HuH-7 (cell line): ENCODE measurements around the gene RRAS2.

Source experiments
- DNase-seq: peaks from one replicate; pipeline ENCODE4 v3.0.0; 2011; ENCODE audit warnings: low spot score

RRAS2 gene

GRCh38 chr11:14336507-14337503 lies 22.2 kb downstream of the RRAS2 start:
- DNase-seq = no peak

- DNase-seq = no peak
Measured at GRCh38 chr11:14335712-14336111, 23.3 kb downstream of the RRAS2 start.

DNA sequence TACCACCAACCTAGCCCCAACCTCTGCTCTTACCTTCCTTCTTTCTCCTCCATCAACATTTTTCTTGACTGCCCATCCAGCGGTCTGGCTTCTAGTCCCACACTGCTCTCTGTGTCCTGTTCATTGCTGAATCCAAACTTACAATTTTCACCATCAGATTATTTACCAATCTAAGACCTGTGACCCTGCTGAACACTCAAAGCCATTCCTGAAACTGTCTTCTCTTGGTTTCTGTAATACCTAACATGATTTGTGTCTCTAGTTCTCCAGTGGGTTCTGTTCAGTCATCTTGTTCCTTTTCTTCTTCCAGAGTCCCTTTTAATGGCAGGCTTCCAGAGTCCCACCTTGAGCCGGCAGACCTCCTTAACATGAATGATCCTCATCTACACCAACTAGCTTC lies 24.1 kb downstream of the RRAS2 start:
- DNase-seq = no peak

DNA sequence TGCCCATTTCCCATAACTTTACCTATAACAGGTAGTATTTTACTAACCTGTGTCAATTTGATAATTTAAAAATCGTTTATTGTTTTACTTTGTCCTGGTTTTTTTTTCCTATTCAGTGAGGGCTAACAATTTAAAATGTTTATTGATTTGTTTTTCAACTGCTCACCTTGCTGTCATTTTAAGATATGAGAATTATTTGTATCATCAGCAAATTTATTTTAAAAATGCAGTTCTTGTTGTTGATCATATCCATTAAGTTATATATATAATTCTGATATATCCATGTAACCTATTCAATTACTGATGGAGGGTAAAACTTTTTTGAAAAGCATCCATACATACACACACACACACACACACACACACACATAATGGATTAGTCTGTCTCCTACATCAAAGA lies 24.8 kb downstream of the RRAS2 start:
- DNase-seq = no peak

DNA sequence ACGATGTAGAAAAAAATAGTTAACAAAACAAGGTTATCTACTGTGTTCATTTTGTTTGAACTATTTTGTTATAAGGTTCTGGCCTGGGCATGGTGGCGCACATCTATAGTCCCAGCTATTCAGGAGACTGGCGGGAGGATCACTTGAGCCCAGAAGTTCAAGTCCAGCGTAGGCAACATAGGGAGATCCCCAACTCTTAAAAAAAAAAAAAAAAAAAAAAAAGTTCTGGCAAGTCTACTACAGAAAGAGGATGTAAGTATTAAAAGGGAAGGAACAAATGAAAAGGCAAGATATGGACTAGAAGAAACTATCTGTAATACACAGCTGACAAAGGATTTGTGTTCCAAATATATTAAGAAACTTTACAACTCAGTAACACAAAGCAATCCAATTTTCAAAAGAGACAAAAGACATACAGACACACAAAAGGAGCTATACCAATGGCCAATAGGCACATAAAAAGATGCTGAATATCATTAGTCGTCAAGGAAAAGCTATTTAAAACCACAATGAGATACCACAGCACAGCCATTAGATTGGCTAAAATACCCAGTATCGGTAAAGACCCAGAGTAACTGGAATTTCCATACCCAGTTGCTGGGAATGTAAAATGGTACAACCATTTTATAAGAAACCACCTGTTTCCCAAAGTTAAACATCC lies 27.4 kb downstream of the RRAS2 start:
- DNase-seq = no peak

DNA sequence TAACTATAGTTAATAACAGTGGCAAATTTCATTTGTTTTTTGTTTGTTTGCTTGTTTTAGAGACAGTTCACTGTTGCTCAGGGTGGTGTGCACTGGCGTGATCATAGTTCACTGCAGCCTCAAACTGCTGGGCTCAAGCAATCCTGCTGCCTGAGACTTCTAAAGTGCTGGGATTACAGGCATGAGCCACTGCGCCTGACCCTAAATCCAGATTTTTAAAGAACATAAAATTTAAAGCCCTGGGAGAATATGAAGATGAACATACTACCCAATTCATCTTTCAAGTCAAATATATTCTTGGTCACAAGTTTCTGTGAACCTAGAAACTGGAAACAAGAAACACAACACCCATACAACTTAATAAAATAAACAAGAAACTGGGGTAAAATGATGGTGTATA lies 28.1 kb downstream of the RRAS2 start:
- DNase-seq = no peak

GRCh38 chr11:14329702-14330101 lies 29.3 kb downstream of the RRAS2 start:
- DNase-seq = no peak

DNA sequence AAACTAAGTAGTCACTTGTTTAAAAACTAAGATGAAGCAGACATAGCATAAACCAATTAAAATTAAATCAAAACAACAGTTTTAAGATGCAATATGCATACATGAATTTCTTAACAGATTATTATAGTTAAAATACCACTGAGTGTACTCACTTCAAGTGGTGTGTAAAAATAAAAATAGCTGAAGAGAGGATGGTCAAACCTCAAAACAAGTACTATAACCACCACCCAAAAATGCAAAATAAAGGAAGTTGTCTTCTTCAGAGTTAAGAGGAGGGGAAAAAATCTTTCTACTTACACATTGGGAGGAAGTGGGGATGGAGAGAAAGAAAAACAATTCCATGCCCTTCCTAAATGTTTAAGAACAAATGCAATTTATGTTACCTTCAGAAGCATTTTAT lies 31.9 kb downstream of the RRAS2 start:
- no peak for DNase-seq

DNA sequence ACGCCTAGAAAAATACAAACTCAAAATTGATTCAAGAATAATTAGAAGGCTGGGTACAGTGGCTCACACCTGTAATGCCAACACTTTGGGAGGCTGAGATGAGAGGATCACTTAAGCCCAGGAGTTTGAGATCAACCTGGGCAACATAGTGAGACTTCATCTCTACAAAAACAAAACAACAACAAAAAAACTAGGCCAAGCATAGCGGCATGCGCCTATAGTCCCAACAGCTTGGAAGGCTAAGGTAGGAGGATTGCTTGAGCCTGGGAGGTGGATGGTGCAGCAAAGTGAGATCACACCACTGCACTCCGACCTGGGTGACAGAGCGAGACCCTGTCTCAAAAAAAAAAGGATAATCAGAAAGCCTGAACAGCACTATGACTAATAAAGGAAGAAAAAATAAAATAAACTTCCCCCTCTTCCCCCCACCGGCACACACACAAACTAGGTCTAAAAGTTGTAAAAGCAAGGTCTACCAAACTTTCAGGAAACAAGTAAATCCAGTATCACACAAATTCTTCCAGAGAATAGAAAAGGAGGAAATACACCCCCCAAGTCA lies 35.8 kb downstream of the RRAS2 start:
- DNase-seq = no peak

DNA sequence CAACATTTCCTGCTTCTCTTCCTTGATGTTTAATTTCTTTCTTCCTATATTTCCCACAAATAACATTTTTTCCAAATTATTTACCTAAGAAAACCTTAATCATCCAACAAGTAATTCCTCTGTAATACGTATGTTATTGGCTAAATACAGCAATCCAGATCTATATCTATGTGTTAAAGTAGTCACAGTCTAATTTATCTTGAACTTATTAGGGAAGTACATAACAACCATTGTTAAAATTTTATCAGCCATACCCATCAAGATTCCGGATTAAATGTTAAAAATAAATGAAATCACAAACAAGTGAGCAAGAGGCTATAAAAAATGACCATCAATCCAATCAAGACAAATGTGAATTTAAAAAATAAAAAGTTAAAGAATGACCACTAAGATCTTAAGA lies 36.5 kb downstream of the RRAS2 start:
- DNase-seq = no peak

- no peak for DNase-seq
Measured at GRCh38 chr11:14320020-14320419, 39.0 kb downstream of the RRAS2 start.

- DNase-seq = no peak
Measured at GRCh38 chr11:14318581-14318981, 40.4 kb downstream of the RRAS2 start.

- no peak for DNase-seq
Measured at GRCh38 chr11:14317659-14318325, 41.2 kb downstream of the RRAS2 start.

DNA sequence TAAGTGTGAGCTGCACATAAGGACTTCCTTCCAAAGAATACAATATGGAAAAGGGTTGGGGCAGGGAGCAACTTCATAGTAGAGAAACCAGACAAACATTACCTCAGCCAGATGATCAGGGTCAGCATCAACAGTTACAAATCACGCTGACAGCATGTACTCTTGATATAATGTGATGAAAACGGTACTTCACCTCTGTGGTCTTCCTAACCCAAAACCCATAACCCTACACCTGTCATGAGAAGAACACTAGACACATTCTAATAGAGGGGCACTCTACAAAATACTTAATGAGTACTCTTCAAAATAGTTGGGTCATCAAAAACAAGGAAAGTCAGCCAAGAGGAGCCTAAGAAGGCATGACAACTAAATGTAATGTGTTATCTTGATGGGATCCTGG lies 43.9 kb downstream of the RRAS2 start:
- DNase-seq = no peak

DNA sequence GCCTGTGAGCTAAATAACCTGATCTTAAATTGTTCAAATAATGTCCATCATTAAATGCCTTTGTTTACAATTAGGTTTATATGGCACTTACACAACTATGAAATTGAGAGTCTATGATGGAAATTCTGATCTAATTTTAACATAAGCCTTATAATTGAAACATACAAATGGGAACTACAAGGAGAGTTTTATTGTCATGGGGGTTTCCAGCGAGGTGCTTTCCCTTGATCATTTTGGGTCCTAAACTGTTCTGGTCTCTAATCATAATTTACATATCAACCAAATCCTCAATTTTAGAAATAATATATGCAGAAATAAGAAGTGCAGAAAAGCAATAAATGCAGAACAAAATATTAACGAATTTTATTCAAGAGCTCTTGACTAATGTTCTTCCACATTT lies 44.9 kb downstream of the RRAS2 start:
- no peak for DNase-seq

- DNase-seq = no peak
Measured at GRCh38 chr11:14312736-14313438, 46.1 kb downstream of the RRAS2 start.

DNA sequence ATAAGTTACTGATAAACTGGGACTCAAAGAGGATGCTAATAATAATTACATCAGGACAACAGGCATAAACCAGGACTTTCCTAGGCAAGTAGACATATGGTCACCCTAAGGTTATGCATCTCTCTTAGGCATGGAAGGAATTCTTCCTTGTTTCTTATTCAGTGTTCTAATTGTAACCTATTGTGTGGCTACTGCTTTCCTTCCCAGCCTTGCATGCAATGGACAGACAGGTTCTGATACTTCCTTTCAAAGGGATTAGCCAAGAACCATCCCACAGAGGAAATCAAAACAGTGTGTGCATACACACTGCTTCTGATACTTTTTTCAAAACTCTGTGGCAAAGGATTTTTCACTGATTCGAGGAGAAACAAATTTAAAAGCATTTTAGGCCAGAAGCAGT lies 48.3 kb downstream of the RRAS2 start:
- no peak for DNase-seq

- DNase-seq = no peak
Measured at GRCh38 chr11:14309425-14310192, 49.4 kb downstream of the RRAS2 start.

DNA sequence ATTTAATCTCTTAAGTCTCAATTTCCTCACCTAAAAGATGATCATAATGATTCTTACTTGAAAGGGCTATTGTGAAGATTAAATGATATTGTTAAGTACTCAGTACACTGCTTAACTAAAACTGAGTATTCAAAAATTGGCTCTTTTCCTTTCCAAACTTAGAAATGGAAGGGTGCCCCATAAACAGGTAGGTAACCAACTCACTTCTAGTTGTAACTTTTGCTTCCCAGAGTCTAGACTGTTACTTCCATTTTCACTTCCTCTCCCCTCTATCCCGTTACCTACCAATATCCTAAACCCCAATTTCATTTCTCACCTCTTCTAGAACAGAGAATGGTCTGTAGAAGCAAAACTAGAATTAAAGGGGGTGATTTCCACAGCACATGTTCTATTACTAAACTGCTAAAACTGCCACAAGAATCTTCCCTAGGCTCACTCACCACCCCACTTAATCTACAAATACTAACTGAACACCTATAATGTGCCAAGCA lies 50.0 kb downstream of the RRAS2 start:
- no peak for DNase-seq

DNA sequence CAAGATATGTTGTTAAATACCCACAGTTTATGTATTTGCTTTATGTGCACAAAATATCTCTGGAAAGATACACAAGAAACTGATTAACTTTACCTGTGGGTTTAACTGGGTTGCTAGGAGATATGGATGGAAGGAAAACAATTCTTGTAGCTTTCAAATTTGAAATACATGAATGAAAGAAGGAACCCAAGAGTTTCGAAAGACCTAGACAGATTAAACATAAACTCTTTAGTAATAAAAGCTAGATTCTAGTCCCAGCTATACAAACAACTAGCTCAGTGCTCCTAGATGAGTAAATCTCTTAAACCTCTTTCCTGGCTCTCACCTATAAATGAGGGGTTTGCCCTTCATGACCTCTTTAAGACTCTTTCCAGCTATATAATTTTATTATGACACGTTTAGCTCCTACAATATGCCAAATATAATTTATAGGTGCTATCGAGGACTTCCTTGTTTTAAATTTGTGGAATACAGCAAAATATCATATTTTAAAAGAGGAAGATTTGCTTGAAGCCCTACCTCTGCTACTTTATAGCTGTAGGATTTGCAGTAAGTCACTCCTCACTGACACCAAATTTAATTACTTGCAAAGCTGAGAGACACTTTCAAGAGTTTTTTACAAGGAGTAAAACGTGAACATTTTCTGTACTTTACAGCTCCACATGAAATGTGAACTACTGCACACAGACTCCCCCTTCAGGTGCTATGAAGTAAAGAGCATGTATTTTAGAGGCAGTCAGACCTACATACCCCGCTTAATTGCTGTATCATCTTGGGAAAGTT lies 50.7 kb downstream of the RRAS2 start:
- peak; percentile 40 for DNase-seq
